Measurements from ENCODE around the gene MORF4L1.

Gene MORF4L1

DNA sequence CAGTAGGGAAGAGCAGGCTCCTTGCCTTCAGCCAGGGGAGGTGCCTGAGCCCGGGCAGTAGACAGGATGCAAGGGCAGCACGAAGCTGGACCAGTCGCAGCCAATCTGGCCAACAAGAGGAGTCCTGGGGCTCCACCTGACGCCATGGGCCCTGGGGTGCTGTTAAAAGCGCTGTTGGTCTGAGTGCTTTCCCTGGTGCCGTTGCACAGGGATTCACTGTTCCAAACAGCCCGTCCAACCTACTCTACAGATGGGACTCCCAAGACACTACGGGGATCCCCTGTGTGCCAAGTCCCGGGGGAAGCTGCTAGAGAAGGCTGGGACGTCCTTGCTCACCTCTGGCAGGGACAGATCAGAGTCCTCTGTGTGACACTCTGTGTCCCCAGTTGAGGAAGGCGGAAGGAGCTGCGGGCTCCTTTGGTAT is 71.5 kb downstream of the MORF4L1 start:
- TF ChIP-seq, protein P1, sequence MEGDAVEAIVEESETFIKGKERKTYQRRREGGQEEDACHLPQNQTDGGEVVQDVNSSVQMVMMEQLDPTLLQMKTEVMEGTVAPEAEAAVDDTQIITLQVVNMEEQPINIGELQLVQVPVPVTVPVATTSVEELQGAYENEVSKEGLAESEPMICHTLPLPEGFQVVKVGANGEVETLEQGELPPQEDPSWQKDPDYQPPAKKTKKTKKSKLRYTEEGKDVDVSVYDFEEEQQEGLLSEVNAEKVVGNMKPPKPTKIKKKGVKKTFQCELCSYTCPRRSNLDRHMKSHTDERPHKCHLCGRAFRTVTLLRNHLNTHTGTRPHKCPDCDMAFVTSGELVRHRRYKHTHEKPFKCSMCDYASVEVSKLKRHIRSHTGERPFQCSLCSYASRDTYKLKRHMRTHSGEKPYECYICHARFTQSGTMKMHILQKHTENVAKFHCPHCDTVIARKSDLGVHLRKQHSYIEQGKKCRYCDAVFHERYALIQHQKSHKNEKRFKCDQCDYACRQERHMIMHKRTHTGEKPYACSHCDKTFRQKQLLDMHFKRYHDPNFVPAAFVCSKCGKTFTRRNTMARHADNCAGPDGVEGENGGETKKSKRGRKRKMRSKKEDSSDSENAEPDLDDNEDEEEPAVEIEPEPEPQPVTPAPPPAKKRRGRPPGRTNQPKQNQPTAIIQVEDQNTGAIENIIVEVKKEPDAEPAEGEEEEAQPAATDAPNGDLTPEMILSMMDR (IDR thresholded peaks at IDR 0.05; ENCODE audit: low read depth, low read length, missing control alignments), result no peak
- H3K4me3 ChIP-seq (replicated peaks; ENCODE audit: low read depth, low read length), result peak overlapping the region; percentile 40
- DNase-seq (ENCODE audit: extremely low read depth, low read depth), result no peak

GRCh38 chr15:78944669-78945407 is 72.1 kb downstream of the MORF4L1 start, which contains the start of gene CTSH:
Gene CTSH, minus strand, starts transcription at chr15:78945046. Its CDS starts 65 bp downstream, at chr15:78944981.
- TF ChIP-seq, protein P1 (IDR thresholded peaks at IDR 0.05; ENCODE audit: low read depth, low read length, missing control alignments), result no peak
- peak within 1 kb of the TSS; percentile 40 for H3K4me3 ChIP-seq (replicated peaks; ENCODE audit: low read depth, low read length)
- DNase-seq (ENCODE audit: extremely low read depth, low read depth), result no peak

- DNase-seq (ENCODE audit: extremely low read depth, low read depth), result no peak
- H3K4me3 ChIP-seq (replicated peaks; ENCODE audit: low read depth, low read length), result no peak overlapping the region
- TF ChIP-seq, protein P1 (IDR thresholded peaks at IDR 0.05; ENCODE audit: low read depth, low read length, missing control alignments), result no peak
These were observed 73.8 kb downstream of the MORF4L1 start for GRCh38 chr15:78946493-78946892.

GRCh38 chr15:78947506-78947905 is 74.8 kb downstream of the MORF4L1 start:
- TF ChIP-seq, protein P1 (IDR thresholded peaks at IDR 0.05; ENCODE audit: low read depth, low read length, missing control alignments), result no peak
- DNase-seq (ENCODE audit: extremely low read depth, low read depth), result no peak

More at GRCh38 chr15:78947506-78947905, 74.8 kb downstream of the MORF4L1 start:
- no peak overlapping the region for H3K4me3 ChIP-seq (replicated peaks; ENCODE audit: low read depth, low read length)

Data from HFF-Myc (cell line).